OCI-LY7 (cell line): Measurements from ENCODE around the gene FEM1A. TPM values are rescaled to one million over a fixed set of nuclear protein-coding genes. Genes with fewer than 3 reads are reported as not detected.

ENCODE experiments used
- BruUV-seq: library from RNA; stranded (reverse); fragments of 400-500 nt; replicated peaks from 2 replicates; lab custom pipeline; 2021; lab: Mats Ljungman, UMichigan
- CTCF ChIA-PET: fragments of 300-600 bp; sonication (Branson Sonifier 250); formaldehyde crosslinking; loops from one replicate; lab custom pipeline; 2022; ENCODE audit warnings: antibody characterized with exemption; ENCODE audit not compliant: unreplicated experiment; lab: Charles Lee
- POLR2A ChIA-PET: fragments of 300-600 bp; sonication (Branson Sonifier 250); formaldehyde crosslinking; loops from one replicate; lab custom pipeline; 2022; ENCODE audit warnings: antibody characterized with exemption; lab: Charles Lee
- DNase-seq: peaks from one replicate; pipeline ENCODE4 v3.0.0-alpha.2; 2015; ENCODE audit warnings: low spot score
- H2AFZ ChIP-seq: fragments of 200-600 bp; sonication (generic), shearing (Covaris generic); 2 replicates; pipeline ENCODE4 v1.6.1; 2014; ENCODE audit warnings: mild to moderate bottlenecking, antibody characterized with exemption, low read length, moderate library complexity
- H3K27ac ChIP-seq: fragments of 200-600 bp; sonication (generic); 2 replicates; pipeline ENCODE4 v1.5.1; 2014; ENCODE audit warnings: mixed run types, low read depth, mild to moderate bottlenecking, moderate library complexity, low read length, inconsistent platforms; ENCODE audit not compliant: poor library complexity, severe bottlenecking
- H3K36me3 ChIP-seq: fragments of 200-600 bp; sonication (generic); 2 replicates; pipeline ENCODE4 v1.6.1; 2014; ENCODE audit warnings: mild to moderate bottlenecking, antibody characterized with exemption, low read length, moderate library complexity, mixed read lengths; ENCODE audit not compliant: insufficient read depth
- H3K4me1 ChIP-seq: fragments of 200-600 bp; sonication (generic); 2 replicates; pipeline ENCODE4 v1.5.1; 2014; ENCODE audit warnings: mild to moderate bottlenecking, low read length; ENCODE audit not compliant: insufficient read depth, poor library complexity, severe bottlenecking
- H3K4me2 ChIP-seq: fragments of 200-600 bp; sonication (generic); 2 replicates; pipeline ENCODE4 v1.6.1; 2014; ENCODE audit warnings: mild to moderate bottlenecking, low read length
- H3K4me3 ChIP-seq: fragments of 200-600 bp; sonication (generic); 2 replicates; pipeline ENCODE4 v1.5.1; 2014; ENCODE audit warnings: mild to moderate bottlenecking, low read depth, low read length; ENCODE audit not compliant: poor library complexity, severe bottlenecking
- H3K79me2 ChIP-seq: fragments of 200-600 bp; sonication (generic); 2 replicates; pipeline ENCODE4 v1.6.1; 2016; ENCODE audit warnings: low read depth, mild to moderate bottlenecking, low read length, moderate library complexity, mixed read lengths; ENCODE audit not compliant: insufficient read depth
- H3K9me2 ChIP-seq: fragments of 200-600 bp; sonication (generic); 2 replicates; pipeline ENCODE4 v1.6.1; 2016; ENCODE audit warnings: mild to moderate bottlenecking, low read length, mixed read lengths; ENCODE audit not compliant: insufficient read depth
- H3K9me3 ChIP-seq: fragments of 200-600 bp; sonication (generic); 2 replicates; pipeline ENCODE4 v1.6.1; 2014; ENCODE audit warnings: mild to moderate bottlenecking, mixed run types, low read length, mixed read lengths
- H4K20me1 ChIP-seq: fragments of 200-600 bp; sonication (generic); 2 replicates; pipeline ENCODE4 v1.6.1; 2014; ENCODE audit warnings: mild to moderate bottlenecking, antibody characterized with exemption, low read length, moderate library complexity, mixed read lengths; ENCODE audit not compliant: insufficient read depth
- CTCF ChIP-seq: fragments of 200-600 bp; sonication (generic); conservative IDR thresholded peaks from 2 replicates; pipeline ENCODE4 v1.5.1; 2014; ENCODE audit warnings: mild to moderate bottlenecking, antibody characterized with exemption, low read length, moderate library complexity, mixed read lengths
- EZH2phosphoT487 ChIP-seq: fragments of 200-600 bp; sonication (generic); IDR thresholded peaks from 2 replicates; pipeline ENCODE4 v1.6.1; 2018; ENCODE audit warnings: low read depth, borderline replicate concordance, mild to moderate bottlenecking, mixed run types, antibody characterized with exemption, low read length, moderate library complexity, mixed read lengths
- intact Hi-C: fragments of 100-400 bp; cut with micrococcal nuclease; formaldehyde crosslinking; loops from one replicate; pipeline ENCODE4 v1.10.0; 2022; ENCODE audit not compliant: unreplicated experiment
- total RNA-seq, 2 experiments: library from RNA; depleted of rRNA in 1 of 2; stranded (reverse); fragments of >200 nt in 1 of 2; shearing (Covaris generic) in 1 of 2; gene quantifications; 2 replicates each; pipeline ENCODE4 v1.2.3, GENCODE V29; 2014 to 2022

FEM1A gene
- total RNA-seq, 2 experiments from 2014 or later: 15.8 to 17.5 TPM

DNA sequence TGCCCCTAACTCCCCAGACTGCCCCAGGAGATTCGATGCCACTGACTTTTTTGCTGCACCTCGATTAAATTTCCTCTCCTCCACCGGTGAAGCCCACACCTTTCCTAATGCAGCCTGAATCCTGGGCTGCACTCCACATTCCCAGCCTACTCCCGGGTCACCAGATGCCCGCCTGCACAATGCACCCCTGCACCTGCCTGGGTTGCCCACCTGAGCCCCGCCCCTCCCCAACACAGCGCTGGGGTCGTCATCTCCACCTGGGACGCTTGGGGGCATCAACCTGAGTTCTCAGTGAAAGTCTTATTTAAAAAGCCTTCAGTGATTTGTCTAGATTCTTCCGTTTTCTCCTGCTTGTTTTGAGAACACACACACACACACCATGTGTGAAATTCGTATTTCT lies 43.3 kb upstream of the FEM1A start:
- BruUV-seq: no TSS peak
- Histone ChIP-seq H3K36me3 (no peaks in the 10 kb centered on the region), H3K4me1 (peaks cover 3% of the 10 kb centered on the region), H4K20me1 (no peaks in the 10 kb centered on the region), H3K27ac (no peak overlapping the region), H3K9me3 (no peaks in the 10 kb centered on the region), H2AFZ (no peak overlapping the region), H3K4me2 (no peak overlapping the region), H3K79me2 (no peaks in the 10 kb centered on the region), H3K9me2 (no peaks in the 10 kb centered on the region), H3K4me3 (no peak overlapping the region)
- intact Hi-C loops: no loop called here
- DNase-seq: no peak
- TF ChIP-seq EZH2phosphoT487 (no peak), CTCF (0 out of 2 replicates have a peak, but pooled peaks have one; percentile 15)
- CTCF ChIA-PET: no interaction called here
- POLR2A ChIA-PET: no interaction called here

GRCh38 chr19:4748589-4748988 lies 42.9 kb upstream of the FEM1A start:
- Histone ChIP-seq H3K36me3 (no peaks in the 10 kb centered on the region), H3K79me2 (no peaks in the 10 kb centered on the region), H3K4me3 (no peak overlapping the region), H2AFZ (no peak overlapping the region), H3K4me1 (no peaks in the 10 kb centered on the region), H3K27ac (no peak overlapping the region), H3K9me2 (no peaks in the 10 kb centered on the region), H4K20me1 (no peaks in the 10 kb centered on the region), H3K4me2 (no peak overlapping the region), H3K9me3 (no peaks in the 10 kb centered on the region)
- ChIA-PET POLR2A (no interaction called here), CTCF (no interaction called here)
- intact Hi-C loops: no loop called here
- TF ChIP-seq CTCF (no peak), EZH2phosphoT487 (no peak)
- no TSS peak for BruUV-seq
- no peak for DNase-seq

- H3K27ac ChIP-seq: no peak overlapping the region
- BruUV-seq: no TSS peak
- intact Hi-C loops: no loop called here
- no peak for DNase-seq
- POLR2A ChIA-PET: interaction anchor here (0.5 kb wide), 1 partner anchor 510 kb away, joined by 3 read pairs; no protein-coding TSS in a partner anchor
- no peak overlapping the region for H2AFZ ChIP-seq
- H3K4me2 ChIP-seq: no peak overlapping the region
- H3K4me3 ChIP-seq: no peak overlapping the region
- H3K4me1 ChIP-seq: no peaks in the 10 kb centered on the region
- H3K9me3 ChIP-seq: no peaks in the 10 kb centered on the region
- H4K20me1 ChIP-seq: no peaks in the 10 kb centered on the region
- CTCF ChIA-PET: no interaction called here
- H3K9me2 ChIP-seq: no peaks in the 10 kb centered on the region
- TF ChIP-seq CTCF (no peak), EZH2phosphoT487 (no peak)
- H3K36me3 ChIP-seq: no peaks in the 10 kb centered on the region
- H3K79me2 ChIP-seq: no peaks in the 10 kb centered on the region
Measured at GRCh38 chr19:4749870-4750590, 41.5 kb upstream of the FEM1A start.
